Measurements from ENCODE around the gene DLGAP1. TPM values are rescaled to one million over a fixed set of nuclear protein-coding genes. Genes with fewer than 3 reads are reported as not detected.

DLGAP1 gene
- total RNA-seq, 1 donor from 2014 or later, result 0.05 TPM

DNA sequence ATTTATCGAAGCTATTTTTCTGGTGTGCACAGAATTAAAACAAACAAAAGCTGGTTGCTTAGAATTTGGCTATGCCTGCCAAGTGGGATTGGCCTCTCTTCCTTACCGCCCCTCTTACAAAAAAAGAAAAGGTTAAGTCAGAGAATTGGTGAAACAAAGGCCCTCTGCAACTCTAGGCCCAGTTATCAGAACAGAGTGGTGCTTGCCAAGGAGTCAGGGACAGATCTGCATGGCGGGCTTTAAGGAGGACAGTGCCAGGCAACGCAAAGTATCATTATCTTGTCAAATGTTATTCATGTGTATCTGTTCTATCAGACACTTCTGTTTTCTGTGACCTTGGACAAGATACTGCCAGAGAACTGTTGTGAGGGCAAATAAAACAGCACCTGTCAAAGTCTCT lies 926.9 kb downstream of the DLGAP1 start:
- Mint-ChIP-seq H3K27ac (ENCODE audit: unreplicated experiment) (no peak overlapping the region), H3K4me3 (ENCODE audit: unreplicated experiment) (no peak overlapping the region), H3K27me3 (ENCODE audit: unreplicated experiment) (no peaks in the 10 kb centered on the region), H3K9me3 (ENCODE audit: unreplicated experiment) (no peaks in the 10 kb centered on the region), H3K4me1 (ENCODE audit: unreplicated experiment) (peaks cover 17% of the 10 kb centered on the region), H3K36me3 (ENCODE audit: unreplicated experiment) (no peaks in the 10 kb centered on the region)
- DNase-seq (ENCODE audit: extremely low spot score, unreplicated experiment), result no peak
- TF ChIP-seq, protein P1, sequence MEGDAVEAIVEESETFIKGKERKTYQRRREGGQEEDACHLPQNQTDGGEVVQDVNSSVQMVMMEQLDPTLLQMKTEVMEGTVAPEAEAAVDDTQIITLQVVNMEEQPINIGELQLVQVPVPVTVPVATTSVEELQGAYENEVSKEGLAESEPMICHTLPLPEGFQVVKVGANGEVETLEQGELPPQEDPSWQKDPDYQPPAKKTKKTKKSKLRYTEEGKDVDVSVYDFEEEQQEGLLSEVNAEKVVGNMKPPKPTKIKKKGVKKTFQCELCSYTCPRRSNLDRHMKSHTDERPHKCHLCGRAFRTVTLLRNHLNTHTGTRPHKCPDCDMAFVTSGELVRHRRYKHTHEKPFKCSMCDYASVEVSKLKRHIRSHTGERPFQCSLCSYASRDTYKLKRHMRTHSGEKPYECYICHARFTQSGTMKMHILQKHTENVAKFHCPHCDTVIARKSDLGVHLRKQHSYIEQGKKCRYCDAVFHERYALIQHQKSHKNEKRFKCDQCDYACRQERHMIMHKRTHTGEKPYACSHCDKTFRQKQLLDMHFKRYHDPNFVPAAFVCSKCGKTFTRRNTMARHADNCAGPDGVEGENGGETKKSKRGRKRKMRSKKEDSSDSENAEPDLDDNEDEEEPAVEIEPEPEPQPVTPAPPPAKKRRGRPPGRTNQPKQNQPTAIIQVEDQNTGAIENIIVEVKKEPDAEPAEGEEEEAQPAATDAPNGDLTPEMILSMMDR (IDR thresholded peaks at IDR 0.05), result no peak

DNA sequence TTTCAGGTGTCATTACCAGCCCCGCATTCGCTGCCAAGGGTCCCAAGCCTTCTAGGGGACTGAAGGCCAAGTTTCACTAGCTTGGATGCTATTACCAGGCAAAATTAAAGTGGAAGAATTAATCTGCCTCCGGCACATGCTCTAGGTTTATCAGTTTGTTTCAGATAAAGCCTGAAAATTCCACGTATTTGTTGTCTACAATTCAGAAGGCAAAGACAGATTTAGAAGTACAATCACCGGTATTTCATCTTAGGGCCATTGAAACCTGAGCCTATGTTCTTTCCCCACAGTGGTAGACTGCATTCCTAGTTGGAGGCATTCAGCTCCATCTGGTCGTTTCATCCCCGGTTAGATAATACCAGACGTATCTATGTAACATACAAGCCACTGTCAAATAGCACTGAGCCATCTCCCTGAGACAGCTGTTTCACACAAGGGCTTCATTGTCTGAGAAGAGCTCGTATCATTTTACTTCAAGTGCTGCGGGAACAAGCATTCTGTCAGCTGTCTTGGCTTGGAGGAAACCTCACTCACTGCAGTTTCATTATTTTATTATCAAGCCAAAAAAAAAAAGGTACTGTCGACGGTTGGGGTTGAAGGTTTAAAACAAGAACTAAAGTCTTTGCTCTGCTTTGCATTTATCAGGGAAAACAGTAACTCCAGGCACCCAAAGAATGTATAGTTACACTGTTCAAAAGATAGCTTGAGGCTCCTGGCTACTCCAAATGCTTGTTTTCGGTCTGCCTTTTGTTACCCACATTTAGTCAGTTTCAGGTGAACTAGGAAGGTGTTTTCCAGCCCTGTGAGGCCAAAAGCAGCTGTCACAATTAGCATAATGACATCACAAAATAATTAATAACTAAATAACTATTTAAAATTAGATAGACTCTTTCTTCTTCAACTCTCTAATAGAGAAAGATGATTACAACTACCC lies 928.4 kb downstream of the DLGAP1 start:
- no peaks in the 10 kb centered on the region for H3K27me3 Mint-ChIP-seq (ENCODE audit: unreplicated experiment)
- TF ChIP-seq, protein P1 (IDR thresholded peaks at IDR 0.05), result no peak
- H3K36me3 Mint-ChIP-seq (ENCODE audit: unreplicated experiment), result no peaks in the 10 kb centered on the region
- H3K4me3 Mint-ChIP-seq (ENCODE audit: unreplicated experiment), result no peak overlapping the region
- H3K9me3 Mint-ChIP-seq (ENCODE audit: unreplicated experiment), result no peaks in the 10 kb centered on the region
- no peak for DNase-seq (ENCODE audit: extremely low spot score, unreplicated experiment)
- peaks cover 17% of the 10 kb centered on the region for H3K4me1 Mint-ChIP-seq (ENCODE audit: unreplicated experiment)
- no peak overlapping the region for H3K27ac Mint-ChIP-seq (ENCODE audit: unreplicated experiment)

DNA sequence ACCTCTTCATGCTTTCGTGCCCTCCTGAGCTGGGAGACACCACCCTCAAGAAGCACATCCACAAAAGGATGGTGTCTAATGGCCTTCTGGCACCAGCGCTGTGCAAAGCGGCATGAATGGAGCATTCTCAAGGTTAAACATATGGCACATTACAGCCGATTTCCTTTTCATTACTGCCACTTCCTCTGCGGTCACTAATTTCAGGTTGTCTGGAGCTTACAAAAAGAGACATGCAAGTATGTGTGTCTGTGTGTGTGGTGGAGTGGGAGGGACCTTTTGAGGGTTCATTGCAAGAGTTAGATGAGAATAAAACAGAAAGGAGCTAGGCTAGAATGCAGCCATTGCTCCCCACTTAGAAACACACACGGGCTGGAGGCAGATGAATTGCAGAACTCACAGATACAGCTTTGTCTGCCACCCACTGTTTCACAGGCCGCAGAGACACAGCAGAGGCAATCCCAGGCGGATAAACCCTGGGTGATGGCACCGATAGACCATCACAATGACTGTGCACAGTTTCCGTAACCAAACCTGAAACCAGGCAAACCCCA lies 929.2 kb downstream of the DLGAP1 start:
- TF ChIP-seq, protein P1 (IDR thresholded peaks at IDR 0.05), result no peak
- Mint-ChIP-seq H3K27me3 (ENCODE audit: unreplicated experiment) (peaks cover 3% of the 10 kb centered on the region), H3K9me3 (ENCODE audit: unreplicated experiment) (no peaks in the 10 kb centered on the region), H3K36me3 (ENCODE audit: unreplicated experiment) (no peaks in the 10 kb centered on the region), H3K27ac (ENCODE audit: unreplicated experiment) (no peak overlapping the region), H3K4me3 (ENCODE audit: unreplicated experiment) (no peak overlapping the region), H3K4me1 (ENCODE audit: unreplicated experiment) (peaks cover 18% of the 10 kb centered on the region)
- no peak for DNase-seq (ENCODE audit: extremely low spot score, unreplicated experiment)

DNA sequence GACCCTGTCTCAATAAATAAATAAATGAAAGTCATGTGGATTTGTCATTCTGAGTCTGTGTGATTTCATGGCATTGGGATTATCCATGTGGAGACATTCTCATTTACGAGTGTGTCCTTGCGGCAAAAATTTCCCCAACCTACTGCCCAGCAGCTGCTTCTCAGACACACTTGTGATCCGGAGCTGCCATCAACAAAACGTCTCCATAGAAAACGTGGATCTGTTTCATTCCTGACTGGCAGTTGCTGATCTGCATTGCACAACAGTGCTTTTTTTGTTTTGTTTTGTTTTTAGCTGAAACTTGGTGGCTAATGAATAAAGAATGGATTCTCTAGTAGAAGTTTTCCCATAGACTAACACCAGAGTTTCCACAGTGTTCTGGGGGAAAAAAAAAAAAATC lies 930.4 kb downstream of the DLGAP1 start:
- Mint-ChIP-seq H3K27ac (ENCODE audit: unreplicated experiment) (no peak overlapping the region), H3K4me1 (ENCODE audit: unreplicated experiment) (peaks cover 19% of the 10 kb centered on the region), H3K9me3 (ENCODE audit: unreplicated experiment) (no peaks in the 10 kb centered on the region), H3K4me3 (ENCODE audit: unreplicated experiment) (no peak overlapping the region), H3K36me3 (ENCODE audit: unreplicated experiment) (no peaks in the 10 kb centered on the region), H3K27me3 (ENCODE audit: unreplicated experiment) (peaks cover 6% of the 10 kb centered on the region)
- no peak for DNase-seq (ENCODE audit: extremely low spot score, unreplicated experiment)
- TF ChIP-seq, protein P1 (IDR thresholded peaks at IDR 0.05), result no peak
